GM15510 (cell line): ENCODE data around the gene ATP6V1D.

Experiments
- POLR2A ChIP-seq: IDR thresholded peaks from 3 replicates; pipeline ENCODE4 v1.6.1; 2011; ENCODE audit warnings: borderline replicate concordance; ENCODE audit not compliant: insufficient read length; ENCODE audit errors: extremely low read depth

ATP6V1D gene

GRCh38 chr14:67373347-67373746, 13.7 kb upstream of the ATP6V1D start:
- no peak for TF ChIP-seq POLR2A

- TF ChIP-seq POLR2A, result no peak
Observed at GRCh38 chr14:67372833-67373232, 13.2 kb upstream of the ATP6V1D start.

GRCh38 chr14:67371247-67372148, 11.9 kb upstream of the ATP6V1D start:
- no peak for TF ChIP-seq POLR2A

GRCh38 chr14:67370830-67371229, 11.2 kb upstream of the ATP6V1D start:
- no peak for TF ChIP-seq POLR2A

- no peak for TF ChIP-seq POLR2A
Observed at GRCh38 chr14:67365476-67365875, 5.9 kb upstream of the ATP6V1D start.

GRCh38 chr14:67360470-67361206, 1.0 kb upstream of the ATP6V1D start:
- TF ChIP-seq POLR2A, result no peak

GRCh38 chr14:67358924-67359774, 455 bp downstream of the ATP6V1D start:
- peak; percentile 55 for TF ChIP-seq POLR2A

GRCh38 chr14:67357969-67358354, 1.6 kb downstream of the ATP6V1D start:
- no peak for TF ChIP-seq POLR2A

GRCh38 chr14:67357186-67357968, 2.2 kb downstream of the ATP6V1D start:
- TF ChIP-seq POLR2A, result no peak

- TF ChIP-seq POLR2A, result no peak
Observed at GRCh38 chr14:67352055-67352454, 7.5 kb downstream of the ATP6V1D start.

GRCh38 chr14:67345583-67345982, 14.0 kb downstream of the ATP6V1D start:
- no peak for TF ChIP-seq POLR2A

GRCh38 chr14:67343601-67344230, 15.9 kb downstream of the ATP6V1D start:
- TF ChIP-seq POLR2A, result no peak

GRCh38 chr14:67335781-67336180, 23.8 kb downstream of the ATP6V1D start:
- no peak for TF ChIP-seq POLR2A

- no peak for TF ChIP-seq POLR2A
Observed at GRCh38 chr14:67332468-67332867, 27.1 kb downstream of the ATP6V1D start.

GRCh38 chr14:67331368-67332125, 28.1 kb downstream of the ATP6V1D start:
- no peak for TF ChIP-seq POLR2A
